CD14-positive monocyte (primary cell): ENCODE results near the gene TUBB1. TPM values are rescaled to one million over a fixed set of nuclear protein-coding genes. Genes with fewer than 3 reads are reported as not detected.

Source experiments
- DNase-seq, 3 donors: peaks; one replicate each; pipeline ENCODE4 v3.0.0-alpha.2; 2011 to 2022
- H2AFZ ChIP-seq: 2 replicates; pipeline ENCODE4 v1.6.0; 2012; ENCODE audit warnings: mild to moderate bottlenecking, low read depth, low read length, inconsistent platforms; ENCODE audit not compliant: insufficient read depth, poor library complexity, severe bottlenecking
- H3K27ac ChIP-seq, 2 donors: 1 replicate in 1 of 2; 2 replicates in 1 of 2; pipeline ENCODE4 v1.5.1; 2012 to 2013; ENCODE audit warnings: low read length in 2 of 2, control low read depth in 1 of 2, inconsistent platforms in 1 of 2, low read depth in 1 of 2, mild to moderate bottlenecking in 1 of 2
- H3K27me3 ChIP-seq, 2 donors: one replicate each; pipeline versions ENCODE4 v1.6.0 to v1.6.1; 2011 to 2013; ENCODE audit warnings: low read length in 2 of 2; ENCODE audit not compliant: control insufficient read depth in 2 of 2, insufficient read depth in 2 of 2
- H3K36me3 ChIP-seq, 2 donors: replicated peaks in 1 of 2; 1 replicate in 1 of 2; 2 replicates in 1 of 2; pipeline versions ENCODE4 v1.5.1 to v1.6.1; 2012 to 2013; ENCODE audit warnings: low read length in 2 of 2, control low read depth in 1 of 2, inconsistent platforms in 1 of 2, mild to moderate bottlenecking in 1 of 2; ENCODE audit not compliant: insufficient read depth in 2 of 2, control insufficient read depth in 1 of 2
- H3K4me1 ChIP-seq, 2 donors: 1 replicate in 1 of 2; 2 replicates in 1 of 2; pipeline versions ENCODE4 v1.5.1 to v1.6.1; 2012 to 2013; ENCODE audit warnings: low read length in 2 of 2, control low read depth in 1 of 2, inconsistent platforms in 1 of 2, mild to moderate bottlenecking in 1 of 2, moderate library complexity in 1 of 2; ENCODE audit not compliant: insufficient read depth in 2 of 2, control insufficient read depth in 1 of 2
- H3K4me2 ChIP-seq: replicated peaks from 2 replicates; pipeline ENCODE3; 2012; ENCODE audit warnings: low read length, moderate library complexity, mild to moderate bottlenecking; ENCODE audit not compliant: poor library complexity, severe bottlenecking; ENCODE audit errors: extremely low read depth
- H3K4me3 ChIP-seq, 3 experiments: fragments of 200-600 bp in 1 of 3; sonication (generic) in 1 of 3; replicated peaks in 1 of 3; 1 replicate in 2 of 3; 2 replicates in 1 of 3; pipeline ENCODE4 v1.5.1; 2011 to 2013; ENCODE audit warnings: low read length in 3 of 3, mild to moderate bottlenecking in 3 of 3, control low read depth in 2 of 3, low read depth in 2 of 3, inconsistent platforms in 1 of 3, moderate library complexity in 1 of 3
- H3K79me2 ChIP-seq: 2 replicates; pipeline ENCODE4 v1.6.0; 2012; ENCODE audit warnings: mild to moderate bottlenecking, control low read depth, inconsistent platforms, low read length, moderate library complexity; ENCODE audit not compliant: insufficient read depth
- H3K9ac ChIP-seq: 2 replicates; pipeline ENCODE4 v1.6.0; 2017; ENCODE audit warnings: low read length, mild to moderate bottlenecking; ENCODE audit not compliant: insufficient read depth, poor library complexity, severe bottlenecking
- H3K9me3 ChIP-seq, 2 donors: replicated peaks in 1 of 2; 1 replicate in 1 of 2; 2 replicates in 1 of 2; pipeline versions ENCODE4 v1.5.1 to v1.6.1; 2012 to 2013; ENCODE audit warnings: low read length in 2 of 2, control low read depth in 1 of 2; ENCODE audit not compliant: control insufficient read depth in 1 of 2, insufficient read depth in 1 of 2
- H4K20me1 ChIP-seq: 2 replicates; pipeline ENCODE4 v1.6.0; 2012; ENCODE audit warnings: mild to moderate bottlenecking, low read length, control low read depth, moderate library complexity; ENCODE audit not compliant: insufficient read depth
- H3K27ac Mint-ChIP-seq, 7 donors: one replicate each; pipeline ENCODE4 v1.8.0; 2020; ENCODE audit warnings: mild to moderate bottlenecking in 7 of 7, mixed read lengths in 7 of 7, moderate library complexity in 6 of 7, inconsistent platforms in 2 of 7
- H3K27me3 Mint-ChIP-seq, 3 donors: one replicate each; pipeline ENCODE4 v1.8.0; 2021 to 2022; ENCODE audit warnings: low read depth in 3 of 3, mild to moderate bottlenecking in 3 of 3, mixed read lengths in 3 of 3, moderate library complexity in 3 of 3, inconsistent platforms in 1 of 3
- H3K36me3 Mint-ChIP-seq, 2 donors: one replicate each; pipeline ENCODE4 v1.8.0; 2020; ENCODE audit warnings: mixed read lengths in 2 of 2, inconsistent platforms in 1 of 2, mild to moderate bottlenecking in 1 of 2
- H3K4me1 Mint-ChIP-seq: one replicate; pipeline ENCODE4 v1.8.0; 2020; ENCODE audit warnings: mild to moderate bottlenecking, mixed read lengths
- H3K4me3 Mint-ChIP-seq, 2 donors: one replicate each; pipeline ENCODE4 v1.8.0; 2020; ENCODE audit warnings: mild to moderate bottlenecking in 2 of 2, mixed read lengths in 2 of 2, moderate library complexity in 1 of 2
- H3K9me3 Mint-ChIP-seq, 7 donors: one replicate each; pipeline ENCODE4 v1.8.0; 2020 to 2022; ENCODE audit warnings: mixed read lengths in 7 of 7, mild to moderate bottlenecking in 6 of 7, moderate library complexity in 6 of 7, inconsistent platforms in 2 of 7
- CTCF ChIP-seq: fragments of 200-600 bp; IDR thresholded peaks from one replicate; pipeline ENCODE4 v1.8.0; 2022; ENCODE audit warnings: antibody characterized with exemption, mild to moderate bottlenecking
- WGBS: methylation state at CpG from one replicate; pipeline ENCODE4 v1.1.5; 2013; ENCODE audit warnings: missing lambda C conversion rate; ENCODE audit not compliant: insufficient coverage; 5-methylcytosine and 5-hydroxymethylcytosine counted together
- intact Hi-C, 2 donors: fragments of 100-400 bp; cut with micrococcal nuclease; formaldehyde crosslinking; loops; one replicate each; pipeline versions ENCODE4 v1.15.0 to v1.15.1; 2023
- polyA plus RNA-seq, 3 donors: library from polyadenylated mRNA; depleted of rRNA in 1 of 3; unstranded in 2 of 3; stranded (reverse) in 1 of 3; fragments of 300-500 nt in 2 of 3; fragments of >200 nt in 1 of 3; fragmentation: Illumina TruSeq in 2 of 3; gene quantifications; 1 replicate in 2 of 3; 2 replicates in 1 of 3; pipeline ENCODE4 v1.2.3, GENCODE V29; 2012 to 2021

The TUBB1 gene
- polyA plus RNA-seq, 3 donors, result 0.09 to 3.1 (median 2.4) TPM

GRCh38 chr20:59005523-59006166, 13.6 kb upstream of the TUBB1 start:
- H3K36me3 Mint-ChIP-seq, result peaks cover 35 to 41% of the 10 kb centered on the region in 2 donors
- Histone ChIP-seq H3K36me3 (peaks cover 35 to 36% of the 10 kb centered on the region in 2 donors), H3K27me3 (no peaks in the 10 kb centered on the region), H3K4me3 (peak overlapping the region; percentile 86 to 99 (median 90)), H3K4me1 (peaks cover 54 to 69% of the 10 kb centered on the region in 2 donors), H3K27ac (peak overlapping the region; percentile 95 to 98), H2AFZ (no peak overlapping the region), H4K20me1 (peaks cover 57% of the 10 kb centered on the region), H3K4me2 (peak overlapping the region; percentile 88), H3K9me3 (no peaks in the 10 kb centered on the region), H3K79me2 (peaks cover 65% of the 10 kb centered on the region), H3K9ac (peak overlapping the region; percentile 98)
- H3K27me3 Mint-ChIP-seq, result peaks cover 0 to 3% (median 0%) of the 10 kb centered on the region in 3 donors
- TF ChIP-seq CTCF, result no peak
- peaks cover 53% of the 10 kb centered on the region for H3K4me1 Mint-ChIP-seq
- peak overlapping the region; percentile 92 to 96 for H3K4me3 Mint-ChIP-seq
- no peak for DNase-seq
- H3K9me3 Mint-ChIP-seq, result peaks cover 0 to 1% (median 0%) of the 10 kb centered on the region in 7 donors
- intact Hi-C loops, result loop anchor here (2.0 to 10.0 kb wide), 5 partner anchors 27 to 121 kb away; partner anchors contain the start of gene ATP5F1E (in 1 of the 2)
- peak overlapping the region; percentile 98 to 100 (median 99) for H3K27ac Mint-ChIP-seq
- WGBS, result 0% methylated on average over 1 of the region's 3 CpGs

- H3K4me2 ChIP-seq, result peak overlapping the region; percentile 88
- peak in 1 of 3 donors; percentile 31 for DNase-seq
- Mint-ChIP-seq H3K27me3 (peaks cover 0 to 3% (median under 1%) of the 10 kb centered on the region in 3 donors), H3K36me3 (peaks cover 28 to 35% of the 10 kb centered on the region in 2 donors), H3K9me3 (peaks cover 0 to 1% (median 0%) of the 10 kb centered on the region in 7 donors), H3K4me3 (peak overlapping the region; percentile 92 to 96), H3K27ac (peak overlapping the region; percentile 98 to 100 (median 99)), H3K4me1 (peaks cover 59% of the 10 kb centered on the region)
- no peak overlapping the region for H2AFZ ChIP-seq
- peak overlapping the region; percentile 86 to 99 (median 90) for H3K4me3 ChIP-seq
- H3K36me3 ChIP-seq, result peaks cover 28 to 29% of the 10 kb centered on the region in 2 donors
- H3K27ac ChIP-seq, result peak overlapping the region; percentile 95 to 98
- TF ChIP-seq CTCF, result no peak
- H3K4me1 ChIP-seq, result peaks cover 58 to 75% of the 10 kb centered on the region in 2 donors
- peak overlapping the region; percentile 98 for H3K9ac ChIP-seq
- H3K9me3 ChIP-seq, result no peaks in the 10 kb centered on the region
- H4K20me1 ChIP-seq, result peaks cover 50% of the 10 kb centered on the region
- no peaks in the 10 kb centered on the region for H3K27me3 ChIP-seq
- intact Hi-C loops, result loop anchor here (5.0 to 10.0 kb wide), 3 partner anchors 99 to 122 kb away; no protein-coding TSS in a partner anchor
- peaks cover 59% of the 10 kb centered on the region for H3K79me2 ChIP-seq
- 39% methylated on average over 25 of the region's 29 CpGs for WGBS
These were observed 12.9 kb upstream of the TUBB1 start for GRCh38 chr20:59006167-59006863.
